CD4-positive, alpha-beta T cell treated with Interleukin-2 at 100 ng/mL for 4 hours (primary cell): Measurements from ENCODE around the gene GLG1.

Experiments used
- DNase-seq: peaks from one replicate; pipeline ENCODE4 v3.0.0-alpha.2; 2020; ENCODE audit warnings: low spot score

GLG1 gene

GRCh38 chr16:74472540-74472939 is 134.4 kb downstream of the GLG1 start:
- no peak for DNase-seq

DNA sequence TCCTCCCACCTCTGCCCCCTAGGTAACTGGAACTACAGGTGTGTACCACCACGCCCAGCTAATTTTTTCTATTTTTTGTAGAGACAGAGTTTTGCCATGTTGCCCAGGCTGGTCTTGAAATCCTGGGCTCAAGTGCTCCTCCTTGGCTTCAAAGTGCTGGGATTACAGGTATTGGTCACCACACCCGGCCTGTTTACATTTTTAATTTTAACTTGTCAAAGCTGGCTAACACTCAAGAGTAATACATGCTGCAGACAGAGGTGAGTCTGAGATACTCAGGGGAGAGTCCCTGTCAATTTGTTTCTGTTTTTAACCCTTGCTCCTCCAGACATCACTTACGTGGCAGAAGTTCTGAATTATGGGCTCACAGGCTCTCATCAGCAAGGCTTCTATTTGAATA is 134.9 kb downstream of the GLG1 start:
- DNase-seq = no peak

DNA sequence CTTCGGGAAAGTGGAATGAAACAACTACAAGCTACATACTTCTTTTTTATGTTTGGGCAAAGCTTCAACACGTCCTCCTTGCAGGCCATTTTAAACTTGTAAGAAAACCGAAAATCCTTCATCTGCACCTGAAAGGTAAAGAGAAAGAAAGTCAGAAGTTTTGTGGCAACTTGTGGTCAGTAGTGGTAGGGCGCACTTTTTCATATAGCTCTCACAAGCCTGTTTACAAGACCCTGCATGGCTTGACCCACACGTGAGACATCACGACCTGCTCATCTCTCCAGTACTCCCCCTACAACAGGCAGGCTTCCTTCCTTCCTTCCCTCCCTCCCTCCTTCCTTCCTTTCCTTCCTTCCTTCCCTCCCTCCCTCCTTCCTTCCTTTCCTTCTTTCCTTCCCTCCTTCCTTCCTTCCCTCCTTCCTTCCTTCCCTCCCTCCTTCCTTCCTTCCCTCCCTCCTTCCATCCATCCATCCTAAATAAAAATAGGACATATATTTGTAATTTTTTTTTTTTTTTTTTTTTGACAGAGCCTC is 136.9 kb downstream of the GLG1 start:
- DNase-seq = no peak

- DNase-seq = no peak
Measured at GRCh38 chr16:74468807-74469525, 137.9 kb downstream of the GLG1 start.

GRCh38 chr16:74466872-74467271 is 140.0 kb downstream of the GLG1 start:
- DNase-seq = no peak

- no peak for DNase-seq
Measured at GRCh38 chr16:74465851-74466685, 140.8 kb downstream of the GLG1 start.

DNA sequence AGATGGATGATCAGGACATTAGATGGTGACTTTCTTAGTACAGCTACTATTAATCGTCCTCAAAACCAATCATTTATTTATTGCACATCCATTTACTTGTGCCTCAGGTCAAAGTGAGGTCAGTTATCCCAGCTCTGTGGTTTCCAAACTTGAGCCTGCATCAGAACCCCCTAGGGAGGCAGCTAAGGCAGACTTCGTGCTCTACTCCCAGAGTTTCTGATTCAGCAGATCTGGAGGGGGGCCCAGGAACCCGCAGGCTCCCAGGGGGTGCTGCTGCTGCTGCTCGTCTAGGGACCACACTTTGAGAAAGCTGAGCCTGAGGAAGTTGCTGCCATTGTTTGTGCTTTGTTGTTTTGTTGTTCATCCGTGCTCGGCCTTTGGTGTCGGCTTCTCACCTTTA is 141.6 kb downstream of the GLG1 start:
- no peak for DNase-seq

GRCh38 chr16:74463888-74464287 is 143.0 kb downstream of the GLG1 start:
- DNase-seq = no peak

DNA sequence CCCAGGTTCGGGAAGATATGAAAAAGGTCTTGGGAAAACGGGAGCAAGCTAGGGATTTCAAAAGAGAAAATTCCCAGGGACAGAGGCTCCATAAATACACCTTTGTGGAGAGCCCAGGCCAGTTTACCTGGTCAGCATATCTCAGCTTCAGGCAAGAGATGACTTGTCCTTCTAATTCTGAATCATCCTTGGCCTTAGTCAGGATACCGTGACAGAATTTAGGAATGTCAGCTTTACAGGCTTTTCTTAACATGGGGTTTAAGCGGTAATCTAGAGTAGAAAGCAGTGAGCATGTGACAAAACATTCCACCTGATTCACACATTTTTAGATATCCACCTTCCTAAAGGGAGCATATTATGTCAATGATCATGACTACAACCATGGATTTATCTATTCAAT is 144.6 kb downstream of the GLG1 start:
- DNase-seq = no peak

GRCh38 chr16:74461826-74462225 is 145.1 kb downstream of the GLG1 start:
- DNase-seq = no peak

- DNase-seq = no peak
Measured at GRCh38 chr16:74460542-74460941, 146.4 kb downstream of the GLG1 start.

DNA sequence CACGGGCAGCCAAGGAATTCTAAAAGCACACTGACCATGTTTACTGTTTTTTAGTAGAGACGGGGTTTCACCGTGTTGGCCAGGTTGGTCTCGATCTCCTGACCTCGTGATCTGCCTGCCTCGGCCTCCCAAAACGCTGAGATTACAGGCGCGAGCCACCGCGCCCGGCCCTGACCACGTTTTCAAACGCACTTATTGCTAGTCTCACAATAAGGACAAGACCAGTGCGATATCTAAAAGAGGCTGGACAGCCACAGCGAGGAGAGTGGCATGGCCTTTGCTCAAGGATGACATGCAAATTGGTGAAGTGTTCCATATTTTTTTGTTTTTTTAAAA is 150.7 kb downstream of the GLG1 start:
- DNase-seq = no peak

DNA sequence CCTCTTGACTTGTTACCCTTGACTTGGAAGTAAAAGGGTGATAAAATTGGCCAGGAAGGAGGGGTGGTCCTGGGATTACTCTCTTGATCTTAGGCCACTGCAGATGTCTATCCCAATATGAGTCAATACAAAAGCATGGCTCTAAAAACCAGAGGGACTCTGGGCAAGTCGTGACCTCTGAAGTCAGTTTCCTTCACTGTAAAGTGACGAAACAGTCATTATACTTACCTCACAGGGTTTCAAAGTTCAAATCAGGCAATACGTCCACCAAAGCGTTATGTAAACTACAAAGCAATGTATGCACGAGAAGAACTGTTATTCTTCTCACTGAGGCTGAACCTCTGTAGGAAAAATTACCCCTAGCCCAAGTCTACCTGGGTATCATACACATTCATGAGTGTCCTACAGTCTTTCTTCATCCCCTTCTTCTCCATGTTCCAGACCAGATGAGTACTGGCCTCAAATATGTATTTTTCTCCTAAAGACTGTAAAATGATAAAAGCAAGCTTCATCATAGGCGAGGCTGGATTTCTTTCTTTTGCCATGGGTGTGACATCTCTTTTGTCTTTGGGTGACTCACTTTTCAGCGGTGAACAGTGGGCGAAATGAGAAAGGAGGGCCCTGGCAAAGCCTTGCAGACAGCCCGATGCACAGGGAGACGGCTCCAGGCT is 151.2 kb downstream of the GLG1 start:
- DNase-seq = no peak

- no peak for DNase-seq
Measured at GRCh38 chr16:74455213-74455612, 151.7 kb downstream of the GLG1 start.

DNA sequence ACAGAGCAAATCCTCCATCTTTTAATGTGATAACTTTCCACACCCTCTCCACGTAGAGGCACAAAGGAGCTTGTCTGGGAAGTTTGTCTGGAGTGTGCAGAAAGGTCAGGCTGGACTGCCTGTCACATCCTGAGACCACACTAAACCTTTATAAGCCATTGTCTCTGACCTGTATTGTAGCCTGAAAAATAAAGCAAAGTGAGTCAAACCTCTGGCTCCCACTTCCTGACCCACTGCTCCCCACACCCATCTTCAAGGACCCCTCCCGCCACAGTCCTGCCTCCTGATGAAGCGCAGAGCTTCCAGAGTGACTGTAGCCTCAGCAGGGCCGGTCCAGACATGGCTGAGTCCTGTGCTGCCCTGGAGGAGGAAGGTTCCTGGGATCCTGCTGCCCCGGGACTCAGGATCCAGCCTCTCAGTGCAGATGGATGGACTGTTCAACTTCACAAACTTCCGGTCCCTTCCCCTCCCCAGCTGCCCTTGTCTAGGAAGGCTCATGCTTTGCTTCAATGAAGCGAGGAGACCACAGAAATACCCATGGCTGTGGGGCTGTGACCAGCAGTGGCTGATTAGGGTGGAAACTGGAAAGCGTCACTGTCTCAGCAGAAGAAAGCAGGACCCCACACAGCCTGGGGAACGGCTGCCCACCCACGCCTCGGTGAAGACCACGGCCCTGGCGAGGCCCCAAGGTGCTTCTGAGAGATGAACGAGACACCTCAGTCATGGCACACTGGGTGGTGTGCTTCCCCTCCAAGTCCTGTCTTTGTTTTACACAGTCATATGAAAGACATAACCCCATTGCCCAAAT is 154.8 kb downstream of the GLG1 start:
- no peak for DNase-seq

DNA sequence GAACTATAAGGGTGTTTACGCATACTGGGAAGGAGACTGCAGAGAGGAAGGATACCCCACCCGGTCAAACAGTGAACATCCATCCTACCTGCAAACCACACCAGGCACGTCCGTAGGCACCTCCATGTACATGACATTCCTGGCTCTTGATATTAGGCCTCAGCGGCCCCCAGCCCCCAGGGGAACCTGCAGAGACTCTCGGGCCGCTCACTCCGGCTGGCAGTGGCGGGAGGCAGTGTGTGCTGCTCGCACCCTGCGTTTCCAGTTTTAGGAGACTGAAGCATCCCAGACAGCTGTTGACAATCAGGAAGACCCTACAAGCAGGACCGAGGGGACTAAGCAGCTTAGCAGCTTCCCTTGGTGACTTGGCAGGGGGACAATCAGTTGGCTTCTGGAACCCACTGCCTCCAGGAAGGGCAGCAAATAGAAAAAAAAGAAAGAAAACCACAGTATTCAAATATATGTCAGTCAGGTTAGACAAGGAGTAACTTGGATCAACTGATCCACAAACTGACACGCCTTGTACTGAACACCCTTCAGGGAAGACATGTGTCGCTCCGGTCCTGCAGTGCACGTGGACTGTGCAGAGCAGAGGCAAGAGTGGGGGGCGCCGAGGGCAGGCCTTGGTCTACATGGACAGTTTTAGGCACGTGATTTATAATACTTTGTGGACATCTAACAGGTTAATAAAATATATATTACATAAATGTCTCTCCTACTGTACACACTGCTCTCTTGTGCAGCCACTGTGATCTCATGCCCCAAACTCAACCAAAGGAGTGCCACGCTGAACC is 155.8 kb downstream of the GLG1 start:
- no peak for DNase-seq

DNA sequence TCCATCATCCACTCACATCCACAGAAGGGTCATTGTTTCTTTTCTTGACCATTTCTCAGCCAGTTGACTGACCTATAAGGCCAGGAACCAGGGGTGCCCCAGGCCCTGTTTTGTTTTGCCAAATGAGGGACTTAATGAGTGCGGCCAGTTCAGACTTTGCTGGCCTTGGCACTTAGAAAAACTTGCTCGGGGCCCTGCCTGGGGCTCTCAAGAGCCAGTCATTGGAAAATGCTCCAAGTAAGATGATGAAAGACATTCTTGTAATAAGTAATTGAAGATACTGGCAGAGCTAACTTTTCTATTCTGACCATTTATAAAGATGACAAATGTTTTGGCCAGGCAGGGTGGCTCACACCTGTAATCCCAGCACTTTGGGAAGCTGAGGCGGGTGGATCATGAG is 156.7 kb downstream of the GLG1 start:
- no peak for DNase-seq

DNA sequence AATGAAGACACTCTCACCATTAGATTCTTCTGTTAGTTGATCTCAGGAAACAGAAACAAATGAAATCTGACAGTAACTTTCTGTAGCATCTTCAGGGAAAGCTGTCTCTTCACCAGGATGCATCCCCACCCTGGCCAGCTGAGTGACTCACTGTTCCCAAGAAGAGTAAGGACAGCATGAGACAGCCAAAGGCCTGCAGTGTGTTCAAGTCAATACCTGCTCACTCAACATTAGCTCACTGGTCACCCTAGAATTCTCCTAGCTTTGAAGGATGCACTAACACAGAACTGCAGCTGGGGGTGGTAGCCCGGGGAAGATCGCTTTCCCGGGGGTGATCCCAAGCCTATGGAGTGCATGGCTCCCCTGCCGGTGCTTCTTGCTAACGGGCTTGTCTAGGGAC is 157.4 kb downstream of the GLG1 start:
- DNase-seq = no peak

DNA sequence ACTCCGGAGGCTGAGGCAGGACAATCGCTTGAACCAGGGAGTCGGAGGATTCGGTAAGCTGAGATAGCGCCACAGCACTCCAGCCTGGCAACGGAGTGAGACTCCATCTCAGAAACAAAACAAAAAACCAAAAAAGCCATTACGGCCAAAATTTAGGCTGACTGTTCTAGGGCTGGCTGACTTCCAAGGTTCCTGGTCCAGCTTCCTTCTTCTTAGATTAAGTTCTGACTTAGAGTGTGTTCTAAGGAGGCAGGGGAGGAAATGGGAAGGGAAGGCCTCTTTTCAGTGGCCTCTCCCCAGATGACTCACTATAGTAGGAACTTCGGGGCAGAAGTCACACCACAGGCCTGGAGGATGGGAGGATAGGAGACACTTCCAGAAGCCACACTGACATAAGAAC is 157.9 kb downstream of the GLG1 start:
- no peak for DNase-seq

DNA sequence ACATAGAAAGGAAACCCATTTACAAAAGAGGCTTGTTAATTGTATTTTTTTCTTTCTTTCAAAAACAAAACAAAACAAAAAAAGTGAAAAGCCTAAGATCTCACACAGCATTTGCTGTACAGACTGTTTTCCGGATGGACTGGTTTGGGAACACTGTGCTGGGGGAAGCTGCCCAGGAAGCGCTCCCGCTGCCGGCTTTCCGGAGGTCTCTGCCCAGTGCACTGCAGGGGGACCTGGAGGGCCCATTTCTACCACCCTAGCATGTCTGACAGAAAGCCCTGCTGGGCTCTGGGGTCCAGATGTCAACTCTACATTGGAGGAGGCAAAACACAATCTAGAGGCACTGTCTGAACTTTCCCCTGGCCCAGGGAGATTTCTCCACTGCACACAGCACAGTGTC is 159.3 kb downstream of the GLG1 start:
- DNase-seq = no peak

- DNase-seq = no peak
Measured at GRCh38 chr16:74446866-74447265, 160.0 kb downstream of the GLG1 start.
